Erythroblast (primary cell): ENCODE data around the gene GMPR2.

Source experiments
- GATA1 ChIP-seq: IDR thresholded peaks from 2 replicates; pipeline ENCODE4 v1.6.1; 2011; ENCODE audit warnings: low read depth, mild to moderate bottlenecking, control low read depth, low read length, moderate library complexity
- POLR2A ChIP-seq: IDR thresholded peaks from 2 replicates; pipeline ENCODE4 v1.6.1; 2011; ENCODE audit warnings: mild to moderate bottlenecking, low read length

DNA sequence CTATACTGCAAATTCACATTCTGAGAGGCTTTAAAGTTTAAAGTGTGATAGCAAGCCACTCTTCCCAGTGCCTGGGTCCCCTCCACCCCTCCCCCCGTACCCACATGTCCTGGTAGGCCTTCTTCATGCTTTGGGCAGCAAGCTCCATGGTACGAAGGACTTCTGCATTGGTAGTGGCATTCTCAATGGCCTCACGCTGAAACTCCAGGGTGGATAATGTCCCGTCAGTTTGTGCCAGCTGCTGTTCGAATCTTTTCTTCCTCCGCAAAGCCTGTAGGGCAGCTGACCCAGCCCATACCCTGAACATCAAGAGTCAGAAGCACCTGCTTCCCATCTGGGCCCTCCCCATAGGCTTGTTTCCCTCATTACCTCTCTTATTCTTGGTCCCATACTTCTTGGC lies 21.4 kb upstream of the GMPR2 start:
- TF ChIP-seq POLR2A (no peak), GATA1 (no peak)
